HepG2 (cell line): Measurements from ENCODE around the gene ZBTB7A. TPM values are rescaled to one million over a fixed set of nuclear protein-coding genes. Genes with fewer than 3 reads are reported as not detected.

Experiments
- ASH2L ChIP-seq: fragments of 300-600, 200-600 bp; sonication (generic); IDR thresholded peaks from 2 replicates; pipeline ENCODE4 v1.7.0; 2017; ENCODE audit warnings: low read depth, mild to moderate bottlenecking, moderate library complexity, mixed read lengths, low read length; ENCODE audit not compliant: insufficient read length
- ATRX ChIP-seq: sonication (generic); formaldehyde crosslinking; IDR thresholded peaks from 2 replicates; pipeline ENCODE4 v1.4.0; 2020; ENCODE audit warnings: missing genetic modification reagents, borderline replicate concordance
- BCL6 ChIP-seq: IDR thresholded peaks from 2 replicates; pipeline ENCODE4 v1.6.1; 2016; ENCODE audit warnings: missing genetic modification reagents, missing compliant biosample characterization
- CBX5 ChIP-seq: sonication (generic); formaldehyde crosslinking; IDR thresholded peaks from 2 replicates; pipeline ENCODE4 v1.4.0; 2020; ENCODE audit warnings: missing genetic modification reagents, borderline replicate concordance
- CC2D1A ChIP-seq: sonication (generic); formaldehyde crosslinking; IDR thresholded peaks from 2 replicates; pipeline ENCODE4 v1.8.1; 2023; ENCODE audit warnings: mild to moderate bottlenecking, missing genetic modification reagents
- GABPB1 ChIP-seq: IDR thresholded peaks from 2 replicates; pipeline ENCODE4 v1.6.1; 2016; ENCODE audit warnings: mild to moderate bottlenecking, missing genetic modification reagents, moderate library complexity, missing compliant biosample characterization
- HNF4G ChIP-seq, 2 experiments: sonication (generic) in 1 of 2; formaldehyde crosslinking in 1 of 2; IDR thresholded peaks; 2 replicates each; pipeline versions ENCODE4 v1.4.0 to v1.6.1; 2011 to 2020; ENCODE audit warnings: borderline replicate concordance in 2 of 2, low read depth in 2 of 2, mild to moderate bottlenecking in 2 of 2, low read length in 1 of 2, missing genetic modification reagents in 1 of 2, moderate library complexity in 1 of 2
- KDM5B ChIP-seq: sonication (generic); formaldehyde crosslinking; IDR thresholded peaks from 2 replicates; pipeline ENCODE4 v1.4.0; 2020; ENCODE audit warnings: missing genetic modification reagents, mild to moderate bottlenecking, borderline replicate concordance
- KLF16 ChIP-seq, 2 experiments: sonication (generic) in 1 of 2; formaldehyde crosslinking in 1 of 2; IDR thresholded peaks; 2 replicates each; pipeline versions ENCODE4 v1.6.1 to v1.8.0; 2016 to 2023; ENCODE audit warnings: missing genetic modification reagents in 2 of 2, missing compliant biosample characterization in 1 of 2
- NFIB ChIP-seq: sonication (generic); formaldehyde crosslinking; IDR thresholded peaks from 2 replicates; pipeline ENCODE4 v1.9.0; 2021; ENCODE audit warnings: missing genetic modification reagents, mild to moderate bottlenecking, borderline replicate concordance
- PHF8 ChIP-seq: sonication (generic); formaldehyde crosslinking; IDR thresholded peaks from 2 replicates; pipeline ENCODE4 v1.5.0; 2020; ENCODE audit warnings: missing genetic modification reagents
- SALL2 ChIP-seq: sonication (generic); formaldehyde crosslinking; IDR thresholded peaks from 2 replicates; pipeline ENCODE4 v1.8.1; 2023; ENCODE audit warnings: mild to moderate bottlenecking, missing genetic modification reagents, inconsistent platforms
- SP2 ChIP-seq: sonication (generic); formaldehyde crosslinking; IDR thresholded peaks from 2 replicates; pipeline ENCODE4 v1.5.1; 2020; ENCODE audit warnings: mild to moderate bottlenecking, missing genetic modification reagents
- TBX3 ChIP-seq: fragments of 450-650 bp; IDR thresholded peaks from 2 replicates; pipeline ENCODE4 v1.6.1; 2017; ENCODE audit warnings: antibody characterized with exemption, mild to moderate bottlenecking, inconsistent platforms, borderline replicate concordance
- TP53 ChIP-seq: sonication (generic); formaldehyde crosslinking; conservative IDR thresholded peaks from 2 replicates; pipeline ENCODE4 v1.4.0; 2020; ENCODE audit warnings: missing genetic modification reagents
- XRCC5 ChIP-seq: fragments of 200-400 bp; formaldehyde crosslinking; optimal IDR thresholded peaks from 2 replicates; pipeline ENCODE3; 2017; ENCODE audit warnings: mild to moderate bottlenecking, low read length
- YEATS4 ChIP-seq: sonication (generic); formaldehyde crosslinking; IDR thresholded peaks from 2 replicates; pipeline ENCODE4 v1.4.0; 2020; ENCODE audit warnings: missing genetic modification reagents, borderline replicate concordance
- ZC3H13 ChIP-seq: sonication (generic); formaldehyde crosslinking; IDR thresholded peaks from 2 replicates; pipeline ENCODE4 v1.8.1; 2023; ENCODE audit warnings: mild to moderate bottlenecking, missing genetic modification reagents, moderate library complexity
- ZFX ChIP-seq: sonication (generic); formaldehyde crosslinking; IDR thresholded peaks from 2 replicates; pipeline ENCODE4 v1.4.0; 2020; ENCODE audit warnings: mild to moderate bottlenecking, low read depth, missing genetic modification reagents, moderate library complexity
- ZNF251 ChIP-seq: sonication (generic); formaldehyde crosslinking; IDR thresholded peaks from 2 replicates; pipeline ENCODE4 v1.9.0; 2021; ENCODE audit warnings: mild to moderate bottlenecking, missing genetic modification reagents
- ZNF274 ChIP-seq: sonication (generic); formaldehyde crosslinking; IDR thresholded peaks from 2 replicates; pipeline ENCODE4 v1.5.1; 2020; ENCODE audit warnings: mild to moderate bottlenecking, missing genetic modification reagents
- ZNF451 ChIP-seq: sonication (generic); formaldehyde crosslinking; IDR thresholded peaks from 2 replicates; pipeline ENCODE4 v1.5.0; 2020; ENCODE audit warnings: mild to moderate bottlenecking, missing genetic modification reagents
- ZNF781 ChIP-seq: sonication (generic); formaldehyde crosslinking; IDR thresholded peaks from 2 replicates; pipeline ENCODE4 v1.5.1; 2020; ENCODE audit warnings: borderline replicate concordance, mild to moderate bottlenecking, missing genetic modification reagents; ENCODE audit errors: not compliant biosample characterization
- polyA plus RNA-seq, 8 experiments: library from polyadenylated mRNA; depleted of rRNA in 3 of 8; stranded (reverse) in 7 of 8; unstranded in 1 of 8; fragments of >200 nt; fragmentation: Illumina TruSeq in 4 of 8; extraction: Trizol in 4 of 8; gene quantifications; 2 replicates each; pipeline versions ENCODE4 v1.2.1 to v1.2.3, GENCODE V29; 2011 to 2016; ENCODE audit warnings: low read depth in 4 of 8, missing spikeins in 1 of 8, mixed read lengths in 1 of 8; ENCODE audit not compliant: insufficient read depth in 1 of 8
- total RNA-seq, 5 experiments: library from RNA; depleted of rRNA; stranded (reverse); fragments of >200 nt; fragmentation: Illumina TruSeq; extraction: Trizol; gene quantifications; 2 replicates each; pipeline ENCODE4 v1.2.3, GENCODE V29; 2016; ENCODE audit warnings: low read depth in 1 of 5
- TF ChIP-seq, protein P1 (sequence below): sonication (generic); formaldehyde crosslinking; IDR thresholded peaks from 2 replicates; pipeline ENCODE4 v1.8.0; 2022; ENCODE audit warnings: missing genetic modification reagents, mild to moderate bottlenecking, moderate library complexity, borderline replicate concordance
- TF ChIP-seq, protein P2 (sequence below): IDR thresholded peaks from 2 replicates; pipeline ENCODE4 v1.6.1; 2016; ENCODE audit warnings: missing genetic modification reagents, missing compliant biosample characterization
- TF ChIP-seq, protein P3 (sequence below): sonication (generic); formaldehyde crosslinking; IDR thresholded peaks from 2 replicates; pipeline ENCODE4 v1.5.1; 2020; ENCODE audit warnings: missing genetic modification reagents, mild to moderate bottlenecking, borderline replicate concordance

Gene ZBTB7A
- total and polyA plus RNA-seq, 2 of the 13 experiments (the other 11 are each of a cell fraction or from before 2014, with no cell fraction given) = 3.6 to 4.0 TPM

GRCh38 chr19:4057931-4058692, 8.6 kb downstream of the ZBTB7A start (continued):
- TF ChIP-seq, protein P1, sequence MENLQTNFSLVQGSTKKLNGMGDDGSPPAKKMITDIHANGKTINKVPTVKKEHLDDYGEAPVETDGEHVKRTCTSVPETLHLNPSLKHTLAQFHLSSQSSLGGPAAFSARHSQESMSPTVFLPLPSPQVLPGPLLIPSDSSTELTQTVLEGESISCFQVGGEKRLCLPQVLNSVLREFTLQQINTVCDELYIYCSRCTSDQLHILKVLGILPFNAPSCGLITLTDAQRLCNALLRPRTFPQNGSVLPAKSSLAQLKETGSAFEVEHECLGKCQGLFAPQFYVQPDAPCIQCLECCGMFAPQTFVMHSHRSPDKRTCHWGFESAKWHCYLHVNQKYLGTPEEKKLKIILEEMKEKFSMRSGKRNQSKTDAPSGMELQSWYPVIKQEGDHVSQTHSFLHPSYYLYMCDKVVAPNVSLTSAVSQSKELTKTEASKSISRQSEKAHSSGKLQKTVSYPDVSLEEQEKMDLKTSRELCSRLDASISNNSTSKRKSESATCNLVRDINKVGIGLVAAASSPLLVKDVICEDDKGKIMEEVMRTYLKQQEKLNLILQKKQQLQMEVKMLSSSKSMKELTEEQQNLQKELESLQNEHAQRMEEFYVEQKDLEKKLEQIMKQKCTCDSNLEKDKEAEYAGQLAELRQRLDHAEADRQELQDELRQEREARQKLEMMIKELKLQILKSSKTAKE = peak; percentile 63
- TF ChIP-seq ASH2L (peak; percentile 41), ZNF781 (CRISPR knock-in tag) (peak; percentile 38), ZFX (CRISPR knock-in tag) (peak; percentile 96), NFIB (no peak), YEATS4 (CRISPR knock-in tag) (peak; percentile 86), XRCC5 (no peak), ZNF251 (CRISPR knock-in tag) (no peak), SP2 (no peak), TBX3 (peak; percentile 88), KLF16 (CRISPR knock-in tag; IDR thresholded peaks at IDR 0.05) (peak in 1 of 2 experiments; percentile 97; a peak in 2 of 4 replicates), ZNF451 (no peak), GABPB1 (CRISPR knock-in tag) (peak; percentile 78), ATRX (CRISPR knock-in tag) (no peak), CBX5 (CRISPR knock-in tag) (no peak; the same call in 1 of the 2 replicates), PHF8 (CRISPR knock-in tag) (peak; percentile 68), HNF4G (IDR thresholded peaks at IDR 0.05; ENCODE audit: borderline replicate concordance, low read depth, low read length) (no peak), HNF4G (CRISPR knock-in tag; IDR thresholded peaks at IDR 0.05; ENCODE audit: borderline replicate concordance, low read depth) (peak; percentile 18; the same call in 1 of the 2 replicates), SALL2 (0 out of 2 replicates have a peak, but pooled peaks have one; percentile 51), KDM5B (CRISPR knock-in tag) (peak; percentile 71; the same call in 1 of the 2 replicates), ZC3H13 (CRISPR knock-in tag) (no peak), ZNF274 (CRISPR knock-in tag) (peak; percentile 51), TP53 (CRISPR knock-in tag) (no peak), BCL6 (CRISPR knock-in tag) (peak; percentile 28), CC2D1A (CRISPR knock-in tag) (0 out of 2 replicates have a peak, but pooled peaks have one; percentile 60)
- TF ChIP-seq, protein P2, sequence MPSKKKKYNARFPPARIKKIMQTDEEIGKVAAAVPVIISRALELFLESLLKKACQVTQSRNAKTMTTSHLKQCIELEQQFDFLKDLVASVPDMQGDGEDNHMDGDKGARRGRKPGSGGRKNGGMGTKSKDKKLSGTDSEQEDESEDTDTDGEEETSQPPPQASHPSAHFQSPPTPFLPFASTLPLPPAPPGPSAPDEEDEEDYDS (CRISPR knock-in tag) = peak; percentile 41; the same call in 1 of the 2 replicates
- TF ChIP-seq, protein P3, sequence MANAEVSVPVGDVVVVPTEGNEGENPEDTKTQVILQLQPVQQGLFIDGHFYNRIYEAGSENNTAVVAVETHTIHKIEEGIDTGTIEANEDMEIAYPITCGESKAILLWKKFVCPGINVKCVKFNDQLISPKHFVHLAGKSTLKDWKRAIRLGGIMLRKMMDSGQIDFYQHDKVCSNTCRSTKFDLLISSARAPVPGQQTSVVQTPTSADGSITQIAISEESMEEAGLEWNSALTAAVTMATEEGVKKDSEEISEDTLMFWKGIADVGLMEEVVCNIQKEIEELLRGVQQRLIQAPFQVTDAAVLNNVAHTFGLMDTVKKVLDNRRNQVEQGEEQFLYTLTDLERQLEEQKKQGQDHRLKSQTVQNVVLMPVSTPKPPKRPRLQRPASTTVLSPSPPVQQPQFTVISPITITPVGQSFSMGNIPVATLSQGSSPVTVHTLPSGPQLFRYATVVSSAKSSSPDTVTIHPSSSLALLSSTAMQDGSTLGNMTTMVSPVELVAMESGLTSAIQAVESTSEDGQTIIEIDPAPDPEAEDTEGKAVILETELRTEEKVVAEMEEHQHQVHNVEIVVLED (CRISPR knock-in tag) = 0 out of 2 replicates have a peak, but pooled peaks have one; percentile 53
